Measurements from ENCODE around the gene YY1. TPM values are rescaled to one million over a fixed set of nuclear protein-coding genes. Genes with fewer than 3 reads are reported as not detected.

Gene YY1
- total and polyA plus RNA-seq, 2 of the 4 experiments (the other 2 are of a cell fraction) = 21.7 to 29.9 TPM

GRCh38 chr14:100256339-100256895 is 17.5 kb downstream of the YY1 start:
- no peak overlapping the region for H2AK9ac ChIP-seq (replicated peaks; ENCODE audit: low read depth, low read length, poor library complexity)
- ChIA-PET POLR2A (ENCODE audit: unreplicated experiment) (no interaction called here), CTCF (no interaction called here)
- no peak overlapping the region for H2BK120ac ChIP-seq (ENCODE audit: low read depth, low read length)
- no peak overlapping the region for H3K4ac ChIP-seq (ENCODE audit: low read depth, low read length)
- TF ChIP-seq CHD1 (IDR thresholded peaks at IDR 0.05; ENCODE audit: low read depth, low read length) = no peak
- no peak for TF ChIP-seq MXI1 (IDR thresholded peaks at IDR 0.05; ENCODE audit: borderline replicate concordance, low read depth, low read length)
- no peak for TF ChIP-seq FOS (IDR thresholded peaks at IDR 0.05; ENCODE audit: low read depth, low read length)
- no peak for TF ChIP-seq ELK1 (IDR thresholded peaks at IDR 0.05; ENCODE audit: borderline replicate concordance, low read depth, low read length)
- no peak for TF ChIP-seq RFX5 (IDR thresholded peaks at IDR 0.05; ENCODE audit: low read depth, low read length)
- no peak for TF ChIP-seq MAZ (IDR thresholded peaks at IDR 0.05; ENCODE audit: borderline replicate concordance, low read depth, low read length)
- TF ChIP-seq CEBPB (IDR thresholded peaks at IDR 0.05; ENCODE audit: low read depth, low read length) = no peak
- TF ChIP-seq USF2 (IDR thresholded peaks at IDR 0.05; ENCODE audit: low read depth, low read length) = no peak
- TF ChIP-seq POLR2A (IDR thresholded peaks at IDR 0.05; ENCODE audit: low read depth, low read length) = no peak
- no peak for TF ChIP-seq BHLHE40 (IDR thresholded peaks at IDR 0.05; ENCODE audit: low read depth, low read length)
- no peak for TF ChIP-seq SMC3 (IDR thresholded peaks at IDR 0.05; ENCODE audit: low read depth, low read length)
- no peak for TF ChIP-seq CTCF (conservative IDR thresholded peaks at IDR 0.05; ENCODE audit: low read depth, low read length)
- no peak for TF ChIP-seq RAD21 (IDR thresholded peaks at IDR 0.05; ENCODE audit: low read length)
- TF ChIP-seq RCOR1 (IDR thresholded peaks at IDR 0.05; ENCODE audit: insufficient replicate concordance, low read length) = no peak
- no peak for TF ChIP-seq MAFK (IDR thresholded peaks at IDR 0.05; ENCODE audit: low read depth, low read length)
- no peak for TF ChIP-seq NFE2L2 (IDR thresholded peaks at IDR 0.05; ENCODE audit: low read depth, low read length)
- BruUV-seq (replicated peaks) = no TSS peak
- H3K14ac ChIP-seq (replicated peaks; ENCODE audit: low read depth, low read length) = no peak overlapping the region
- no peak overlapping the region for H4K8ac ChIP-seq (ENCODE audit: low read depth in 2 of 2, low read length in 2 of 2)
- H2BK5ac ChIP-seq (ENCODE audit: low read depth, low read length, poor library complexity, severe bottlenecking) = no peak overlapping the region
- in situ Hi-C loops (cut with MboI; ENCODE audit: low sequenced_read_pairs) = no loop called here
- no peak overlapping the region for H2AFZ ChIP-seq (replicated peaks; ENCODE audit: low read length, poor library complexity)
- DNase-seq = no peak
- H3K4me3 ChIP-seq (ENCODE audit: insufficient read depth, low read depth, low read length) = no peak overlapping the region
- no peak overlapping the region for H3K18ac ChIP-seq (ENCODE audit: low read depth, low read length)
- intact Hi-C loops (cut with micrococcal nuclease) = no loop called here
- dilution Hi-C loops (cut with HindIII; ENCODE audit: low sequenced_read_pairs, unreplicated experiment) = no loop called here
- no peak overlapping the region for H4K5ac ChIP-seq (ENCODE audit: low read depth, low read length)
- H3K9ac ChIP-seq (ENCODE audit: low read depth, low read length) = no peak overlapping the region
- peaks cover 11 to 74% of the 10 kb centered on the region in 2 experiments; a peak in 2 of 4 replicates for H3K79me1 ChIP-seq (ENCODE audit: low read depth in 1 of 2, low read length in 2 of 2)
- H2BK15ac ChIP-seq (ENCODE audit: low read depth, low read length) = no peak overlapping the region
- peaks cover 21% of the 10 kb centered on the region for H3K9me1 ChIP-seq (ENCODE audit: insufficient read depth, low read length)
- no peak overlapping the region for H3K23ac ChIP-seq (ENCODE audit: low read depth, low read length)
- no peak overlapping the region for H3K56ac ChIP-seq (ENCODE audit: extremely low read depth, insufficient read depth, low read length)
- H3K27me3 ChIP-seq (ENCODE audit: control insufficient read depth, insufficient read depth, low read length) = no peaks in the 10 kb centered on the region
- H3K4me2 ChIP-seq (ENCODE audit: low read depth, low read length) = no peak overlapping the region
- H2BK20ac ChIP-seq (ENCODE audit: low read depth, low read length) = no peak overlapping the region
- no peaks in the 10 kb centered on the region for H3K9me3 ChIP-seq (ENCODE audit: control insufficient read depth, insufficient read depth, low read length)
- no peak overlapping the region for H2AK5ac ChIP-seq (ENCODE audit: low read depth, low read length)
- H4K91ac ChIP-seq (ENCODE audit: insufficient read depth, low read depth, low read length) = no peak overlapping the region
- no peak for ATAC-seq (ENCODE audit: low read depth)
- peaks cover 97% of the 10 kb centered on the region for H4K20me1 ChIP-seq (ENCODE audit: insufficient read depth, low read length)
- 100% methylated on average over 1 of the region's 3 CpGs for WGBS, 2 experiments (ENCODE audit: extremely low coverage in 2 of 2, insufficient read length in 1 of 2)
- H3K27ac ChIP-seq (ENCODE audit: insufficient read depth, low read length) = no peak overlapping the region
- no peaks in the 10 kb centered on the region; the same call in 1 of the 2 replicates for H3K4me1 ChIP-seq (ENCODE audit: control insufficient read depth, insufficient read depth, low read length)
- no peaks in the 10 kb centered on the region for H3K36me3 ChIP-seq (ENCODE audit: control insufficient read depth, insufficient read depth, low read length)
